ENCODE measurements around the gene LRRC36. TPM values are rescaled to one million over a fixed set of nuclear protein-coding genes. Genes with fewer than 3 reads are reported as not detected.

The LRRC36 gene
- total RNA-seq, 1 experiment from 2014 or later = not detected

GRCh38 chr16:67341250-67341649 is 14.6 kb downstream of the LRRC36 start:
- POLR2A ChIA-PET = no interaction called here
- intact Hi-C loops (cut with micrococcal nuclease) = no loop called here
- H3K9me2 ChIP-seq (ENCODE audit: insufficient read depth) = no peaks in the 10 kb centered on the region
- DNase-seq (ENCODE audit: low read depth, low spot score) = no peak
- H3K36me3 ChIP-seq (ENCODE audit: control insufficient read depth in 1 of 2, insufficient read depth in 2 of 2, low read length in 2 of 2) = no peaks in the 10 kb centered on the region
- CTCF ChIA-PET = no interaction called here
- no peaks in the 10 kb centered on the region for H3K79me2 ChIP-seq (ENCODE audit: insufficient read depth, low read length)
- no peaks in the 10 kb centered on the region for H3K9me3 ChIP-seq (ENCODE audit: control insufficient read depth in 1 of 2, insufficient read depth in 1 of 2, low read depth in 1 of 2, low read length in 2 of 2)
- RAD21 ChIA-PET (ENCODE audit: low non-redundant PET in 1 of 2, low total read pairs in 2 of 2, uncharacterized antibody in 2 of 2, unreplicated experiment in 2 of 2) = no interaction called here
- H3K4me2 ChIP-seq (ENCODE audit: low read length) = no peak overlapping the region
- H3K4me3 ChIP-seq (replicated peaks in 1 of 2; ENCODE audit: low read depth in 1 of 2, low read length in 2 of 2) = no peak overlapping the region
- no peak overlapping the region for H3K27ac ChIP-seq (ENCODE audit: low read depth, low read length)
- H4K20me1 ChIP-seq (ENCODE audit: insufficient read depth) = no peaks in the 10 kb centered on the region
- BruUV-seq (replicated peaks) = no TSS peak
- H3K4me1 ChIP-seq (ENCODE audit: control insufficient read depth in 1 of 2, insufficient read depth in 2 of 2, low read length in 2 of 2) = no peaks in the 10 kb centered on the region
- H3K27me3 ChIP-seq (ENCODE audit: insufficient read depth, low read length) = no peaks in the 10 kb centered on the region
- H3K9ac ChIP-seq (ENCODE audit: low read length) = no peak overlapping the region
- no peak for ATAC-seq
- TF ChIP-seq ZNF274 (IDR thresholded peaks at IDR 0.05; ENCODE audit: low read depth, low read length) (no peak), ATF3 (IDR thresholded peaks at IDR 0.05) (no peak), FOSL1 (IDR thresholded peaks at IDR 0.05; ENCODE audit: low read depth) (no peak), RAD21 (IDR thresholded peaks at IDR 0.05; ENCODE audit: low read depth) (no peak), ZBTB33 (IDR thresholded peaks at IDR 0.05; ENCODE audit: extremely low read depth, insufficient replicate concordance, low read length) (no peak), CEBPB (IDR thresholded peaks at IDR 0.05; ENCODE audit: low read depth) (no peak), POLR2AphosphoS5 (IDR thresholded peaks at IDR 0.05; ENCODE audit: low read depth, low read length) (no peak), SP1 (IDR thresholded peaks at IDR 0.05; ENCODE audit: low read depth) (no peak), ZFX (IDR thresholded peaks at IDR 0.05) (no peak), SRF (IDR thresholded peaks at IDR 0.05; ENCODE audit: low read depth) (no peak), EZH2 (IDR thresholded peaks at IDR 0.05) (no peak), YY1 (IDR thresholded peaks at IDR 0.05; ENCODE audit: extremely low read depth, insufficient replicate concordance, low read depth, low read length) (no peak), TCF7L2 (IDR thresholded peaks at IDR 0.05; ENCODE audit: borderline replicate concordance, extremely low read depth, insufficient read depth, insufficient read length) (no peak), EGR1 (IDR thresholded peaks at IDR 0.05; ENCODE audit: low read depth) (no peak)
- no peak overlapping the region for H2AFZ ChIP-seq (ENCODE audit: low read depth, low read length, poor library complexity, severe bottlenecking)
